Skeletal muscle satellite cell (primary cell): ENCODE data around the gene DHRSX.
"Not testable (repeated sequence)": the region's sequence is repeated elsewhere in the genome, so short reads cannot be mapped to it uniquely, and the experiment has no call there.

ENCODE experiments used
- H3K27me3 ChIP-seq: 2 replicates; pipeline ENCODE4 v1.7.0; 2013; ENCODE audit warnings: low read length; ENCODE audit not compliant: control insufficient read depth, insufficient read depth
- H3K36me3 ChIP-seq: 2 replicates; pipeline ENCODE4 v1.7.0; 2013; ENCODE audit warnings: mild to moderate bottlenecking, control low read depth, low read length; ENCODE audit not compliant: insufficient read depth
- H3K4me1 ChIP-seq: 2 replicates; pipeline ENCODE4 v1.7.0; 2013; ENCODE audit warnings: low read length; ENCODE audit not compliant: control insufficient read depth, insufficient read depth
- H3K4me2 ChIP-seq: 2 replicates; pipeline ENCODE4 v1.7.0; 2013; ENCODE audit warnings: mild to moderate bottlenecking, low read length
- H3K4me3 ChIP-seq: 2 replicates; pipeline ENCODE4 v1.7.0; 2013; ENCODE audit warnings: low read length
- H3K9ac ChIP-seq: 2 replicates; pipeline ENCODE4 v1.7.0; 2013; ENCODE audit warnings: mild to moderate bottlenecking, low read depth, low read length, moderate library complexity
- H3K9me3 ChIP-seq: replicated peaks from 2 replicates; pipeline ENCODE4 v1.7.0; 2013; ENCODE audit warnings: mild to moderate bottlenecking, control low read depth, low read length

Gene DHRSX

DNA sequence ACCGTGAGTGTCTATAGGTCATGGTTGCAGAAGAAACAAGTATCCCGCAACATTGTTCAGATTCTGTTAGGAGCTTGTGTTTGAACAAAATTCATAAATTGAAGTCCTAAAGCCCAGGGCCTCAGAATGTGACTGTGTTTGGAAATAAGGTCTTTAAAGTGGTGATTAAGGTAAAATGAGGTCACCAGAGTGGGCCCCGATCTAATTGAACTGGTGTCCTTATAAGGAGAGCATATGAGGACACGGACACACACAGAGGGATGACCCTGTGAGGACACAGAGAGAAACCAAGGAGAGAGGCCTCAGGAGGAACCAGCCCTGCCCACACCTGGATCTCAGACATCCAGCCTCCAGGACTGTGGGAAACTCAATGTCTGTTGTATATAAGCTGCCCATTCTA lies 76.9 kb downstream of the DHRSX start:
- H3K4me3 ChIP-seq: no peak overlapping the region
- H3K9me3 ChIP-seq: no peaks in the 10 kb centered on the region
- H3K27me3 ChIP-seq: no peaks in the 10 kb centered on the region
- no peak overlapping the region for H3K9ac ChIP-seq
- H3K4me1 ChIP-seq: peaks cover 7% of the 10 kb centered on the region
- H3K4me2 ChIP-seq: no peak overlapping the region
- no peaks in the 10 kb centered on the region for H3K36me3 ChIP-seq

DNA sequence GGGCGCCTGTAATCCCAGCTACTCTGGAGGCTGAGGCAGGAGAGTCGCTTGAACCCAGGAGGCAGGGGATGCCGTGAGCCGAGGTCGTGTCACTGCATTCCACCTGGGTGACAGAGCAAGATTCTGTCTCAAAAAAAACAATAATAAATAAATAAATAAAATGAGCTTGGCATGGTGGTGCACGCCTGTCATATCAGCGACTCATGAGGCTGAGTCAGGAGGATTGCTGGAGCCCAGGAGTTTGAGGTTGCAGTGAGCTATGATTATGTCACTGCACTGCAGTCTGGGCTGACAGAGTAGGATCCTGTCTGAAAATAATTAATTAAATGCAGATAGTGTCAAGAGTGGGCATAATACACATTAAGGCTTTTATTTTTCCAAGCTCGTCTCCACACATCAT lies 77.5 kb downstream of the DHRSX start:
- peaks cover 7% of the 10 kb centered on the region for H3K4me1 ChIP-seq
- H3K9me3 ChIP-seq: no peaks in the 10 kb centered on the region
- H3K4me3 ChIP-seq: no peak overlapping the region
- no peak overlapping the region for H3K9ac ChIP-seq
- H3K4me2 ChIP-seq: no peak overlapping the region
- no peaks in the 10 kb centered on the region for H3K27me3 ChIP-seq
- no peaks in the 10 kb centered on the region for H3K36me3 ChIP-seq

DNA sequence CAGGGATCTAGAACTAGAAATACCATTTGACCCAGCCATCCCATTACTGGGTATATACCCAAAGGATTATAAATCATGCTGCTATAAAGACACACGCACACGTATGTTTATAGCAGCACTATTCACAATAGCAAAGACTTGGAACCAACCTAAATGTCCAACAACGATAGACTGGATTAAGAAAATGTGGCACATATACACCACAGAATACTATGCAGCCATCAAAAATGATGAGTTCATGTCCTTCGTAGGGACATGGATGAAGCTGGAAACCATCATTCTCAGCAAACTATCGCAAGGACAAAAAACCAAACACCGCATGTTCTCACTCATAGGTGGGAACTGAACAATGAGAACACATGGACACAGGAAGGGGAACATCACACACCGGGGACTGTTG lies 81.4 kb downstream of the DHRSX start:
- H3K4me3 ChIP-seq, H3K4me2 ChIP-seq, H3K9me3 ChIP-seq, H3K27me3 ChIP-seq, H3K9ac ChIP-seq, H3K36me3 ChIP-seq, H3K4me1 ChIP-seq: not testable (repeated sequence)

DNA sequence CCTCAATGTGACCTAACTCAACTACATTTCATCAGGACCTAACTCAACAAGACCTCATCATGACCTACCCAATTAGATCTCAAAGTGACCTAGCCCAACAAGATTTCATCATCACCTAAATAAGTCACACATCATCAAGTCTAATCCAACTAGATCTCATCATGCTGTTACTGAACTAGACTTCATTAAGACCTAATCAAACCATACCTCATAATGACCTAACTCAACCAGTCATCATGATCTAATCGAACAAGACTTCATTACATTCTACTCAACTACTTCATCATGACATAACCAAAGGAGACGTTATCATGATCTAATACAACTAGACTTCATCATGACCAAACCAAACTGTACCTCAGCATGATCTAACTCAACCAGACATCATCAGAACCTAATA lies 82.8 kb downstream of the DHRSX start:
- Histone ChIP-seq H3K36me3 (no peaks in the 10 kb centered on the region), H3K27me3 (no peaks in the 10 kb centered on the region), H3K4me2 (no peak overlapping the region), H3K9ac (no peak overlapping the region), H3K4me1 (no peaks in the 10 kb centered on the region), H3K9me3 (no peaks in the 10 kb centered on the region), H3K4me3 (no peak overlapping the region)

DNA sequence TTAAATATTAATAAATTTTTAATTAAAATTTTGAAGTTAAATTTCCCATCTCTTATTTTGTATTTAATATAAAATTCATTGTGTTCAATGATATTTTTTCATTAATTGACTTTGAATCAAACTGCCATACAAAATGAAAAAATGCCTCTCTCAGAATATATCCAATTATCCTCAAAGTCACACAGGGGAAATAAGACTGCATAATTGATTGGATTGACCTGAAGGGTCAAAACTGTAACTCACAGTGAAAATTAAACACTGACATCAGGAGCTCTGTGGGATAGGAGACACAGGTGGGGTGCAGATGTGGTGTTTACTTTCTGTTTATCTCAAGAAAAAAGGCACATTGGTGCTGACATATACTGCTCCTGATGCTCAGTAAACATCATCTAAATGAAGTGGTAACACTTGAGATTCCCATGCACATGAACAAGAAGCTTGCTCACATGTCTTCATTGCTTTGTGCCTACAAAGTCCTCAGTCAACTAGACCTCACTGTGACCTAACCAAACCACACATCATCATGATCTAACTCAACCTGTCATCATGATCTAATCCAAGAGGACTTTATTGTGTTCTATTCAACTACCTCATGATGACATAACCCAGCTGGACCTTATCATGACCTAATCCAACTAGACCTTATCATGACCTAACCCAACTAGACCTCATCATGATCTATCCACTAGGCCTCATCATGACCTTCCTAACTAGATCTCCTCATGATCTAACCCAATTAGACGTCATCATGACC lies 83.7 kb downstream of the DHRSX start:
- Histone ChIP-seq H3K4me1 (no peaks in the 10 kb centered on the region), H3K27me3 (no peaks in the 10 kb centered on the region), H3K36me3 (no peaks in the 10 kb centered on the region), H3K9me3 (no peaks in the 10 kb centered on the region), H3K4me2 (no peak overlapping the region), H3K4me3 (no peak overlapping the region), H3K9ac (no peak overlapping the region)

DNA sequence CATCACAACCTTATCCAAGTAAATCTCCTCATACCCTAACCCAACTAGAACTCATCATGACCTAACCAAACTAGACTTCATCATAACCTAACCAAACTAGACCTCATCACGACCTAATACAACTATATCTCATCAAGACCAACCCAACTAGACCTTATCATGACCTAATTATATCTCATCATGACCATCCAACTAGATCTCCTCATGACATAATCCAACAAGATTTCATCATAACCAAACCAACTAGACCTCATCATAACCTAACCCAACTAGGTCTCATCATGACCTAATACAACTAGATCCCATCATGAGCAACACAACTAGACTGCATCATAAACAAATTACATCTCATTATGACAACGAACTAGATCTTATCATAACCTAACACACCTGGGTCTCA lies 86.4 kb downstream of the DHRSX start:
- H3K27me3 ChIP-seq: no peaks in the 10 kb centered on the region
- no peaks in the 10 kb centered on the region for H3K9me3 ChIP-seq
- no peak overlapping the region for H3K4me2 ChIP-seq
- H3K36me3 ChIP-seq: no peaks in the 10 kb centered on the region
- no peak overlapping the region for H3K9ac ChIP-seq
- no peaks in the 10 kb centered on the region for H3K4me1 ChIP-seq
- H3K4me3 ChIP-seq: no peak overlapping the region

DNA sequence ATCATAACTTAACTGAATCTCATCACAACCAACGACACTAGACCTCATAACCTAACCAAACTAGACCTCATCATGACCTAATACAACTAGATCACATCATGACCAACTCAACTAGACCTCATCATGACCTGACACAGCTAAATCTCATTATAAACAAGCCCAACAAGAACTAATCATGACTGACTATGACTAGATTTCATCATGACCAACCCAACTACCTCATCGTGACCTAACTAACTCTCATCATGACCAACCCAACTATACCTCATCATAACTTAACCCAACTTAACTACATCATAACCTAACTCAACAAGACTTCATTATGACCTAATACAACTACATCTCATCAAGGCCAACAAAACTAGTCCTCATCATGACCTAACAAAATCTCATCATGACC lies 86.8 kb downstream of the DHRSX start:
- Histone ChIP-seq H3K4me1 (no peaks in the 10 kb centered on the region), H3K4me2 (no peak overlapping the region), H3K27me3 (no peaks in the 10 kb centered on the region), H3K9me3 (no peaks in the 10 kb centered on the region), H3K9ac (no peak overlapping the region), H3K36me3 (no peaks in the 10 kb centered on the region), H3K4me3 (no peak overlapping the region)

DNA sequence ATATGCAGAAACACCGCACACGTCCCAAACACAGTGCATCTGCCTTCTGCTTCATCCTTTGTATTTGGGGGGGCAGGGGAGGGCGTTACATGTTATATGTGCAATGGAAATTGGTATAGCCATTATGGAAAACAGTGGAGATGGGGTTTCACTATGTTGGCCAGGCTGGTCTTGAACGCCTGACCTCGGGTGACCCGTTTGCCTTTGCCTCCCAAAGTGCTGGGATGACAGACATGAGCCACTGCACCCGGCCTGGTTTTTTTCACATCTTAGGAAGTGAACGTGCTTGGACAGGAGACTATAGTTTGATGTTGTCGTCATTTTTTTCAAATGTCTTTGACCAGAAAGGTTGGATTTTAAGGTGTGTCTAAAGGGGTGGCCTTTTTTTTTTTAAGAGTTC lies 88.6 kb downstream of the DHRSX start:
- no peaks in the 10 kb centered on the region for H3K9me3 ChIP-seq
- H3K4me2 ChIP-seq: no peak overlapping the region
- H3K27me3 ChIP-seq: no peaks in the 10 kb centered on the region
- no peak overlapping the region for H3K9ac ChIP-seq
- H3K36me3 ChIP-seq: peaks cover 8% of the 10 kb centered on the region
- H3K4me1 ChIP-seq: no peaks in the 10 kb centered on the region
- H3K4me3 ChIP-seq: no peak overlapping the region

DNA sequence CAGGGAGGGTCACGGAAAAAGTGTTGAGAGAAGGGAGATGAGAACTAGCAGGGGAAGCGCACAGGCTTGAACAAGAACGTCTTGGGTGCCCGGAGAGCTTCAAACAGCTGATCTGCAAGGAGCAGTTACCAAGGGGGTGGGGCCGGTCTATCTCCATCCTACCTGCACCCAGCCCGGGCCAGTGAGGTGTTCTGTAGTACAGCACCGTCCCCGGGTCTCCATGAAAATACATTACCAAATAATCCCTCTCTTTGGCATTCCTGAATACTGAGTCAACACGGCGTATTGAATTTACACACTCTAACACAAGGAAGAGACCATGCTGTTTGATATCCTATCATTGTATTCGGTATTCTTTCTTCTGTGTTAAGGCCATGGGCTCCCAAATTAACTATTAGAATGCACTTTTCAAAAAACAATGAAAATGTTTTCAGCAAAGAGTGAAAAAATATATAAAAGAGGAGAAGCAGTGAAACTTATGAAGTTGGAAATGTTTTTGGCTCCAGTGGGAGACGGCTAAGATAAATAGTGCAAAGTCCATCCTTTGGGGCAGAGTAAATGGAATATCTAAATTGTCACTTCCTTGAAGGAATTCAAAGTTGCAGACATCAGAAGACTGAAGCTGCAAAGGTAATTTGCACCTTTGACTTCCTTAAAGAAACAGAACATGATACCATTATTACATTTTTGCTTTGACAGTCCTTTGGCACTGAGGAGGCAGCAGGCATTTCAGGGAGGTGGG lies 90.3 kb downstream of the DHRSX start:
- Histone ChIP-seq H3K27me3 (no peaks in the 10 kb centered on the region), H3K9ac (no peak overlapping the region), H3K36me3 (peaks cover 8% of the 10 kb centered on the region), H3K4me2 (no peak overlapping the region), H3K4me3 (no peak overlapping the region), H3K9me3 (no peaks in the 10 kb centered on the region), H3K4me1 (no peaks in the 10 kb centered on the region)

DNA sequence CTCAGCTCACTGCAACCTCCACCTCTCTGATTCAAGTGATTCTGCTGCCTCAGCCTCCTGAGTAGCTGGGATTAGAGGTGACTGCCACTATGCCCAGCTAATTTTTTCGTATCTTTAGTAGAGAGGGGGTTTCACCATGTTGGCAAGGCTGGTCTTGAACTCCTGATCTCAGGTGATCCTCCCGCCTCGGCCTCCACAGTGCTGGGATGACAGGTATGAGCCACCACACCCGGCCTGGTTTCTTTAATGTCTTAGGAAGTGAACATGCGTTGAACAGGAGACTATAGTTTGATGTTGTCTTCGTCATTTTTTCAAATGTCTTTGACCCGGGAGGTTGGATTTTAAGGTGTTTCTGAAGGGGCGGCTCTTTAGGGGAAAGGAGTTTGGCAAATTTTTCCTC lies 91.0 kb downstream of the DHRSX start:
- H3K9me3 ChIP-seq: no peaks in the 10 kb centered on the region
- H3K4me1 ChIP-seq: no peaks in the 10 kb centered on the region
- H3K4me2 ChIP-seq: no peak overlapping the region
- peaks cover 8% of the 10 kb centered on the region for H3K36me3 ChIP-seq
- no peak overlapping the region for H3K9ac ChIP-seq
- H3K4me3 ChIP-seq: no peak overlapping the region
- H3K27me3 ChIP-seq: no peaks in the 10 kb centered on the region

DNA sequence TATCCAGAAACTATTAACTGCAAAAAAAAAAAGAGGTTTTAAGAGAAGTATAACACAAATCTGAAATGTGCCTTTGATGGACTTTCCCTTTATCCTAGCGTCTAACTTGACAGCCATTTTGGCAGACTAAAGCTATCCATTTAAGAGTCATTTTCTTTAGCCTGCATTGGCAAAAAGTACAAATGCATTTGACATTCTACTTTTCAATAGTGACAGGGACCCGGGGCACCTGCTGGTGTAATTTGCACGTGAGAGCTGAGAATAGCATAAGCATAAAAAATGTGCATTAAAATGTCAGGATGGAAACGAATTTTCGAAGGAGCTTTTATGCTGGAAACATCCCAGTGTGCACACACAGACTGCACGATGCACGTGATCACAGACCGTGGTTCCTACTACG lies 91.9 kb downstream of the DHRSX start:
- Histone ChIP-seq H3K36me3 (peaks cover 8% of the 10 kb centered on the region), H3K9me3 (no peaks in the 10 kb centered on the region), H3K4me2 (no peak overlapping the region), H3K4me3 (no peak overlapping the region), H3K4me1 (no peaks in the 10 kb centered on the region), H3K9ac (no peak overlapping the region), H3K27me3 (no peaks in the 10 kb centered on the region)
